ENCODE results near the gene RAVER1. TPM values are rescaled to one million over a fixed set of nuclear protein-coding genes. Genes with fewer than 3 reads are reported as not detected.
A peak's percentile ranks its signal among the peaks of the same experiment; 100 is the strongest.
"Not testable (repeated sequence)": the region's sequence is repeated elsewhere in the genome, so short reads cannot be mapped to it uniquely, and the experiment has no call there.

Gene RAVER1
- total RNA-seq, 1 experiment from 2014 or later, result 45.3 TPM

- no peak for DNase-seq (ENCODE audit: low spot score)
Measured at GRCh38 chr19:10346509-10346908, 13.2 kb upstream of the RAVER1 start.

GRCh38 chr19:10344780-10345179 is 11.5 kb upstream of the RAVER1 start:
- no peak for DNase-seq (ENCODE audit: low spot score)

GRCh38 chr19:10343495-10343894 is 10.2 kb upstream of the RAVER1 start:
- DNase-seq (ENCODE audit: low spot score), result no peak

- DNase-seq (ENCODE audit: low spot score), result no peak
Measured at GRCh38 chr19:10339977-10340376, 6.6 kb upstream of the RAVER1 start.

GRCh38 chr19:10339380-10339960 is 6.1 kb upstream of the RAVER1 start, which contains the start of gene ICAM3:
Gene ICAM3 (minus strand): TSS chr19:10339624. CDS start chr19:10339614, 10 bp downstream.
- DNase-seq (ENCODE audit: low spot score), result no peak

- DNase-seq (ENCODE audit: low spot score), result no peak
Measured at GRCh38 chr19:10338940-10339339, 5.6 kb upstream of the RAVER1 start.

GRCh38 chr19:10336725-10337124 is 3.4 kb upstream of the RAVER1 start:
- not testable (repeated sequence) for DNase-seq (ENCODE audit: low spot score)

GRCh38 chr19:10335352-10335985 is 2.1 kb upstream of the RAVER1 start:
- no peak for DNase-seq (ENCODE audit: low spot score)

GRCh38 chr19:10334588-10335351 is 1.4 kb upstream of the RAVER1 start:
- peak; percentile 90 for DNase-seq (ENCODE audit: low spot score)

- no peak for DNase-seq (ENCODE audit: low spot score)
Measured at GRCh38 chr19:10333758-10334587, 644 bp upstream of the RAVER1 start.

- no peak for DNase-seq (ENCODE audit: low spot score)
Measured at GRCh38 chr19:10332158-10332964, 968 bp downstream of the RAVER1 start.

- DNase-seq (ENCODE audit: low spot score), result no peak
Measured at GRCh38 chr19:10329555-10329954, 3.8 kb downstream of the RAVER1 start.

- no peak for DNase-seq (ENCODE audit: low spot score)
Measured at GRCh38 chr19:10328558-10329429, 4.5 kb downstream of the RAVER1 start.

GRCh38 chr19:10327793-10328192 is 5.5 kb downstream of the RAVER1 start:
- DNase-seq (ENCODE audit: low spot score), result no peak

GRCh38 chr19:10325732-10326131 is 7.6 kb downstream of the RAVER1 start:
- DNase-seq (ENCODE audit: low spot score), result no peak

- no peak for DNase-seq (ENCODE audit: low spot score)
Measured at GRCh38 chr19:10321874-10322835, 11.2 kb downstream of the RAVER1 start.

- DNase-seq (ENCODE audit: low spot score), result no peak
Measured at GRCh38 chr19:10321417-10321797, 11.9 kb downstream of the RAVER1 start.

GRCh38 chr19:10320602-10321416 is 12.5 kb downstream of the RAVER1 start:
- no peak for DNase-seq (ENCODE audit: low spot score)
